H9 (cell line): Measurements from ENCODE around the gene ZNF616. TPM values are rescaled to one million over a fixed set of nuclear protein-coding genes. Genes with fewer than 3 reads are reported as not detected.

Experiments
- DNase-seq: peaks from one replicate; pipeline ENCODE4 v3.0.0-alpha.2; 2017
- H2AFZ ChIP-seq: one replicate; pipeline ENCODE4 v1.6.1; 2013; ENCODE audit warnings: mild to moderate bottlenecking, low read length, control low read depth, moderate library complexity
- H2AK5ac ChIP-seq: 2 replicates; pipeline ENCODE4 v1.6.1; 2013; ENCODE audit warnings: low read length, control low read depth, mixed read lengths; ENCODE audit not compliant: insufficient read length
- H2BK120ac ChIP-seq: one replicate; pipeline ENCODE4 v1.6.1; 2013; ENCODE audit warnings: low read depth, mild to moderate bottlenecking, low read length, control low read depth, inconsistent platforms; ENCODE audit not compliant: poor library complexity, severe bottlenecking
- H2BK12ac ChIP-seq: 2 replicates; pipeline ENCODE4 v1.6.1; 2013; ENCODE audit warnings: low read length, control low read depth, mixed read lengths, low read depth; ENCODE audit not compliant: insufficient read length
- H2BK15ac ChIP-seq: 2 replicates; pipeline ENCODE4 v1.6.1; 2013; ENCODE audit warnings: low read depth, low read length, control low read depth
- H2BK20ac ChIP-seq: one replicate; pipeline ENCODE4 v1.6.1; 2013; ENCODE audit warnings: low read depth, mild to moderate bottlenecking, low read length, control low read depth, inconsistent platforms; ENCODE audit not compliant: poor library complexity, severe bottlenecking
- H2BK5ac ChIP-seq: 2 replicates; pipeline ENCODE4 v1.6.1; 2013; ENCODE audit warnings: low read length, control low read depth, mixed read lengths; ENCODE audit not compliant: insufficient read length
- H3K14ac ChIP-seq: 2 replicates; pipeline ENCODE4 v1.6.1; 2013; ENCODE audit warnings: low read length, control low read depth; ENCODE audit not compliant: insufficient read depth
- H3K18ac ChIP-seq: 2 replicates; pipeline ENCODE4 v1.6.1; 2013; ENCODE audit warnings: low read depth, mild to moderate bottlenecking, mixed read lengths, low read length, control low read depth; ENCODE audit not compliant: insufficient read length
- H3K23ac ChIP-seq: 2 replicates; pipeline ENCODE4 v1.6.1; 2013; ENCODE audit warnings: low read length, control low read depth, mixed read lengths, low read depth; ENCODE audit not compliant: insufficient read length
- H3K23me2 ChIP-seq: 2 replicates; pipeline ENCODE4 v1.6.1; 2013; ENCODE audit warnings: low read depth, mild to moderate bottlenecking, mixed read lengths, low read length, control low read depth; ENCODE audit not compliant: insufficient read length, poor library complexity, severe bottlenecking
- H3K27ac ChIP-seq: 2 replicates; pipeline ENCODE4 v1.5.1; 2013; ENCODE audit warnings: low read length, control low read depth, mixed read lengths, low read depth; ENCODE audit not compliant: insufficient read length
- H3K27me3 ChIP-seq: 2 replicates; pipeline ENCODE4 v1.6.1; 2013; ENCODE audit warnings: low read length, control low read depth, inconsistent platforms; ENCODE audit not compliant: insufficient read depth
- H3K4ac ChIP-seq: 2 replicates; pipeline ENCODE4 v1.6.1; 2013; ENCODE audit warnings: low read depth, mild to moderate bottlenecking, control low read depth, inconsistent platforms, low read length, moderate library complexity
- H3K4me1 ChIP-seq: 2 replicates; pipeline ENCODE4 v1.6.1; 2013; ENCODE audit warnings: low read length, control low read depth, inconsistent platforms; ENCODE audit not compliant: insufficient read depth
- H3K4me2 ChIP-seq: 2 replicates; pipeline ENCODE4 v1.6.1; 2013; ENCODE audit warnings: low read length, control low read depth, mixed read lengths; ENCODE audit not compliant: insufficient read length, insufficient read depth
- H3K56ac ChIP-seq: 2 replicates; pipeline ENCODE4 v1.6.1; 2013; ENCODE audit warnings: low read depth, mild to moderate bottlenecking, mixed read lengths, low read length, control low read depth; ENCODE audit not compliant: insufficient read length
- H3K79me1 ChIP-seq: 2 replicates; pipeline ENCODE4 v1.6.1; 2013; ENCODE audit warnings: low read depth, mild to moderate bottlenecking, moderate library complexity, low read length, control low read depth, inconsistent platforms; ENCODE audit not compliant: insufficient read depth, poor library complexity, severe bottlenecking
- H3K79me2 ChIP-seq: 2 replicates; pipeline ENCODE4 v1.6.1; 2013; ENCODE audit warnings: low read length, control low read depth, inconsistent platforms; ENCODE audit not compliant: insufficient read depth
- H3K9ac ChIP-seq: 2 replicates; pipeline ENCODE4 v1.6.1; 2013; ENCODE audit warnings: low read length, control low read depth, mixed read lengths; ENCODE audit not compliant: insufficient read length; ENCODE audit errors: extremely low read depth
- H3K9me3 ChIP-seq: one replicate; pipeline ENCODE4 v1.6.1; 2013; ENCODE audit warnings: low read depth, low read length, inconsistent platforms; ENCODE audit not compliant: control insufficient read depth
- H3T11ph ChIP-seq: one replicate; pipeline ENCODE4 v1.6.1; 2013; ENCODE audit warnings: mild to moderate bottlenecking, low read length, control low read depth, inconsistent platforms
- H4K20me1 ChIP-seq: one replicate; pipeline ENCODE4 v1.6.1; 2013; ENCODE audit not compliant: control insufficient read depth, insufficient read length, insufficient read depth
- H4K5ac ChIP-seq: 2 replicates; pipeline ENCODE4 v1.6.1; 2013; ENCODE audit warnings: low read depth, mild to moderate bottlenecking, mixed read lengths, low read length, control low read depth; ENCODE audit not compliant: insufficient read length
- H4K8ac ChIP-seq: replicated peaks from 2 replicates; pipeline ENCODE4 v1.6.1; 2013; ENCODE audit warnings: low read length, control low read depth, mixed read lengths, low read depth; ENCODE audit not compliant: insufficient read length
- H4K91ac ChIP-seq: 2 replicates; pipeline ENCODE4 v1.6.1; 2013; ENCODE audit warnings: low read depth, mild to moderate bottlenecking, moderate library complexity, mixed read lengths, low read length, control low read depth; ENCODE audit not compliant: insufficient read length
- H3K27ac Mint-ChIP-seq, 3 experiments: 2 replicates in 2 of 3; 3 replicates in 1 of 3; pipeline ENCODE4 v1.8.0; 2020 to 2021; ENCODE audit warnings: mixed read lengths in 3 of 3, mild to moderate bottlenecking in 1 of 3, moderate library complexity in 1 of 3
- H3K27me3 Mint-ChIP-seq: 2 replicates; pipeline ENCODE4 v1.8.0; 2021; ENCODE audit warnings: low read depth, mild to moderate bottlenecking, moderate library complexity, mixed read lengths
- H3K36me3 Mint-ChIP-seq, 3 experiments: 2 replicates in 2 of 3; 3 replicates in 1 of 3; pipeline ENCODE4 v1.8.0; 2020 to 2021; ENCODE audit warnings: low read depth in 3 of 3, mixed read lengths in 3 of 3; ENCODE audit not compliant: insufficient read depth in 1 of 3
- H3K4me1 Mint-ChIP-seq, 2 experiments: 2 replicates each; pipeline ENCODE4 v1.8.0; 2020; ENCODE audit warnings: mixed read lengths in 2 of 2
- H3K4me3 Mint-ChIP-seq, 2 experiments: 2 replicates in 1 of 2; 3 replicates in 1 of 2; pipeline ENCODE4 v1.8.0; 2020 to 2021; ENCODE audit warnings: mild to moderate bottlenecking in 2 of 2, mixed read lengths in 2 of 2, moderate library complexity in 1 of 2
- H3K9me3 Mint-ChIP-seq, 2 experiments: 2 replicates in 1 of 2; 3 replicates in 1 of 2; pipeline ENCODE4 v1.8.0; 2020; ENCODE audit warnings: mild to moderate bottlenecking in 2 of 2, mixed read lengths in 2 of 2, moderate library complexity in 1 of 2
- CTCF ChIP-seq: fragments of 200-600 bp; sonication (generic); conservative IDR thresholded peaks from 3 replicates; pipeline ENCODE4 v1.8.0; 2021; ENCODE audit warnings: antibody characterized with exemption, mild to moderate bottlenecking
- WGBS: extraction: QIAGEN DNeasy Blood & Tissue Kit; methylation state at CpG from one replicate; pipeline ENCODE4 v1.1.7; 2013; ENCODE audit warnings: missing lambda C conversion rate, low lambda C conversion rate, mixed read lengths; ENCODE audit not compliant: insufficient read length; ENCODE audit errors: extremely low coverage; 5-methylcytosine and 5-hydroxymethylcytosine counted together
- total RNA-seq: library from RNA; stranded (reverse); gene quantifications from 2 replicates; pipeline ENCODE4 v1.2.1, GENCODE V29; 2021

ZNF616 gene
- total RNA-seq, 1 experiment from 2014 or later = 32.0 TPM

DNA sequence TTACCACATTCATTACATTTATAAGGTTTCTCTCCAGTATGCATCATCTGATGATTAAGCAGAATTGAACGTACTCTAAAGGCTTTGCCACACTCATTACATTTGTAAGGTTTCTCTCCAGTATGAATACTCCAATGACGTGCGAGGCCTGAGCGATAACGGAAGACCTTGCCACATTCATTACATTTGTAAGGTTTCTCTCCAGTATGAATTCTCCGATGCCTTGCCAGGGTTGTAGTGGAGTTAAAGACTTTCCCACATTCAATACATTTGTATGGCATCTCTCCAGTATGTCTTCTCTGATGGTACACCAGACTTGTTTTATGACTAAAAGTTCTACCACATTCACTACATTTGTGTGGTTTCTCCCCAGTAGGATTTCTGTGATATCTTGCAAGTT, 74.3 kb downstream of the ZNF616 start:
- peaks cover 80 to 95% (median 91%) of the 10 kb centered on the region in 3 experiments for H3K36me3 Mint-ChIP-seq
- H3K27me3 ChIP-seq = no peaks in the 10 kb centered on the region
- H3K4me2 ChIP-seq = no peak overlapping the region
- no peak overlapping the region for H3K56ac ChIP-seq
- H3K23me2 ChIP-seq = no peaks in the 10 kb centered on the region
- H3K4me1 Mint-ChIP-seq = no peaks in the 10 kb centered on the region
- H3K79me1 ChIP-seq = no peaks in the 10 kb centered on the region
- H2BK15ac ChIP-seq = no peak overlapping the region
- no peak overlapping the region for H3T11ph ChIP-seq
- no peak overlapping the region for H2BK120ac ChIP-seq
- no peak overlapping the region for H4K91ac ChIP-seq
- H2BK5ac ChIP-seq = no peak overlapping the region
- H2AK5ac ChIP-seq = no peak overlapping the region
- H3K23ac ChIP-seq = no peak overlapping the region
- H2BK20ac ChIP-seq = no peak overlapping the region
- TF ChIP-seq CTCF = no peak
- no peak overlapping the region for H4K5ac ChIP-seq
- WGBS = no CpG with 5 or more reads among the region's 6 CpGs
- no peaks in the 10 kb centered on the region for H3K79me2 ChIP-seq
- H3K9me3 ChIP-seq = peaks cover 77% of the 10 kb centered on the region
- H3K27ac Mint-ChIP-seq = no peak overlapping the region
- no peak overlapping the region for H3K18ac ChIP-seq
- H3K27me3 Mint-ChIP-seq = no peaks in the 10 kb centered on the region; the same call in 1 of the 2 replicates
- no peaks in the 10 kb centered on the region for H4K20me1 ChIP-seq
- no peak overlapping the region for H3K14ac ChIP-seq
- no peak overlapping the region for H2BK12ac ChIP-seq
- H2AFZ ChIP-seq = no peak overlapping the region
- H3K9me3 Mint-ChIP-seq = peaks cover 88 to 96% of the 10 kb centered on the region in 2 experiments
- no peaks in the 10 kb centered on the region for H3K4me1 ChIP-seq
- no peak overlapping the region for H4K8ac ChIP-seq
- H3K4me3 Mint-ChIP-seq = no peak overlapping the region
- no peak overlapping the region for H3K9ac ChIP-seq
- H3K27ac ChIP-seq = no peak overlapping the region
- no peak for DNase-seq
- no peak overlapping the region for H3K4ac ChIP-seq

Other genes starting within 250 kb of the ZNF616 start
- gene ZNF649, start 234.9 kb downstream of the ZNF616 start, total RNA-seq = 147 and 148 TPM in 2 replicates
- gene ZNF613, start 212.5 kb downstream of the ZNF616 start, total RNA-seq = 20.6 and 22.8 TPM in 2 replicates
- gene ZNF350, start 153.1 kb downstream of the ZNF616 start, total RNA-seq = 9.7 and 12.9 TPM in 2 replicates
- 11.3 and 12.0 TPM in 2 replicates for gene ZNF615, start 131.7 kb downstream of the ZNF616 start, total RNA-seq
- 23.1 and 25.0 TPM in 2 replicates for gene ZNF614, start 111.6 kb downstream of the ZNF616 start, total RNA-seq
- gene ZNF432, start 91.1 kb downstream of the ZNF616 start, total RNA-seq = 13.2 and 13.6 TPM in 2 replicates
- gene ZNF841, start 44.2 kb downstream of the ZNF616 start, total RNA-seq = 21.5 and 23.3 TPM in 2 replicates
- gene ZNF836, start 31.7 kb upstream of the ZNF616 start, total RNA-seq = 17.4 and 18.3 TPM in 2 replicates
- 423 and 432 TPM in 2 replicates for gene PPP2R1A, start 50.1 kb upstream of the ZNF616 start, total RNA-seq
- gene ZNF766, start 129.6 kb upstream of the ZNF616 start, total RNA-seq = 31.4 and 33.6 TPM in 2 replicates
- 39.2 and 42.5 TPM in 2 replicates for gene ZNF480, start 157.2 kb upstream of the ZNF616 start, total RNA-seq
- 5.9 and 6.4 TPM in 2 replicates for gene ZNF610, start 196.3 kb upstream of the ZNF616 start, total RNA-seq
- 1.9 and 2.3 TPM in 2 replicates for gene ZNF880, start 230.0 kb upstream of the ZNF616 start, total RNA-seq